H1 (cell line): ENCODE results near the gene CDC42. TPM values are rescaled to one million over a fixed set of nuclear protein-coding genes. Genes with fewer than 3 reads are reported as not detected.

ENCODE experiments used
- CTCF ChIA-PET: fragments of 300-600 bp; sonication (Branson Sonifier 250); formaldehyde crosslinking; loops from one replicate; lab custom pipeline; 2021; ENCODE audit not compliant: partially characterized antibody; lab: Charles Lee
- POLR2A ChIA-PET: fragments of 300-600 bp; sonication (Branson Sonifier 250); formaldehyde crosslinking; loops from one replicate; lab custom pipeline; 2021; ENCODE audit warnings: inconsistent platforms; ENCODE audit not compliant: partially characterized antibody; lab: Charles Lee
- DNase-seq, 2 experiments: peaks; one replicate each; pipeline versions ENCODE4 v3.0.0 to v3.0.0-alpha.2; 2010 to 2022; ENCODE audit warnings: low spot score in 2 of 2, low read depth in 1 of 2, mixed read lengths in 1 of 2
- FAIRE-seq: peaks from 2 replicates; lab custom pipeline; 2011; peaks lifted over from hg19 to GRCh38; lab: Jason Lieb, UNC
- H2AFZ ChIP-seq: 2 replicates; pipeline ENCODE4 v1.8.1; 2012; ENCODE audit warnings: low read length, inconsistent platforms
- H2AK5ac ChIP-seq: 2 replicates; pipeline ENCODE4 v1.6.1; 2013; ENCODE audit warnings: low read depth, low read length
- H2BK120ac ChIP-seq: replicated peaks from 2 replicates; pipeline ENCODE3; 2013; ENCODE audit warnings: low read depth, low read length, inconsistent platforms
- H2BK12ac ChIP-seq: 2 replicates; pipeline ENCODE4 v1.6.1; 2013; ENCODE audit warnings: low read depth, low read length
- H2BK15ac ChIP-seq: 2 replicates; pipeline ENCODE4 v1.6.1; 2013; ENCODE audit warnings: low read length
- H2BK20ac ChIP-seq: 2 replicates; pipeline ENCODE4 v1.6.1; 2013; ENCODE audit warnings: low read length
- H2BK5ac ChIP-seq: 2 replicates; pipeline ENCODE4 v1.6.1; 2013; ENCODE audit warnings: low read depth, low read length
- H3K14ac ChIP-seq: 2 replicates; pipeline ENCODE4 v1.6.1; 2013; ENCODE audit warnings: inconsistent platforms; ENCODE audit not compliant: insufficient read length
- H3K18ac ChIP-seq: 2 replicates; pipeline ENCODE4 v1.6.1; 2013; ENCODE audit warnings: low read length; ENCODE audit errors: extremely low read depth
- H3K23ac ChIP-seq: 2 replicates; pipeline ENCODE4 v1.6.1; 2013; ENCODE audit warnings: inconsistent platforms; ENCODE audit not compliant: insufficient read length
- H3K23me2 ChIP-seq: 2 replicates; pipeline ENCODE4 v1.6.1; 2013; ENCODE audit warnings: low read depth, low read length
- H3K27ac ChIP-seq: 2 replicates; pipeline ENCODE4 v1.6.1; 2011; ENCODE audit warnings: low read depth, low read length, inconsistent platforms
- H3K27me3 ChIP-seq, 4 experiments: replicated peaks in 1 of 4; 1 replicate in 1 of 4; 2 replicates in 3 of 4; pipeline versions ENCODE4 v1.6.1 to v1.8.1; 2011 to 2013; ENCODE audit warnings: low read length in 3 of 4, mild to moderate bottlenecking in 3 of 4, inconsistent platforms in 2 of 4, mixed read lengths in 2 of 4, moderate library complexity in 1 of 4; ENCODE audit not compliant: control insufficient read depth in 3 of 4, insufficient read depth in 3 of 4; ENCODE audit errors: extremely low read depth in 1 of 4
- H3K36me3 ChIP-seq, 4 experiments: 2 replicates each; pipeline versions ENCODE4 v1.6.1 to v1.8.1; 2011 to 2013; ENCODE audit warnings: mild to moderate bottlenecking in 4 of 4, low read length in 3 of 4, moderate library complexity in 2 of 4, control low read depth in 1 of 4, inconsistent platforms in 1 of 4; ENCODE audit not compliant: insufficient read depth in 4 of 4, control insufficient read depth in 2 of 4
- H3K4ac ChIP-seq: replicated peaks from 2 replicates; pipeline ENCODE3; 2013; ENCODE audit warnings: low read length, low read depth, mixed read lengths, inconsistent platforms; ENCODE audit not compliant: insufficient read length
- H3K4me1 ChIP-seq, 4 experiments: replicated peaks in 1 of 4; 1 replicate in 1 of 4; 2 replicates in 3 of 4; pipeline versions ENCODE4 v1.6.1 to v1.8.1; 2011 to 2013; ENCODE audit warnings: low read length in 3 of 4, inconsistent platforms in 2 of 4, mixed read lengths in 1 of 4; ENCODE audit not compliant: insufficient read depth in 4 of 4, control insufficient read depth in 3 of 4
- H3K4me2 ChIP-seq, 2 experiments: 2 replicates each; pipeline versions ENCODE4 v1.6.1 to v1.8.1; 2011 to 2013; ENCODE audit warnings: low read depth in 2 of 2, low read length in 2 of 2, control low read depth in 1 of 2, inconsistent platforms in 1 of 2, mild to moderate bottlenecking in 1 of 2; ENCODE audit not compliant: insufficient read depth in 1 of 2
- H3K4me3 ChIP-seq, 4 experiments: fragments of 200-600, 300-600 bp in 1 of 4; sonication (generic), shearing (Covaris generic), sonication (Bioruptor Twin) in 1 of 4; 2 replicates each; pipeline versions ENCODE4 v1.5.1 to v1.8.1; 2011 to 2016; ENCODE audit warnings: low read length in 4 of 4, low read depth in 3 of 4, control low read depth in 2 of 4, inconsistent platforms in 2 of 4, mild to moderate bottlenecking in 2 of 4, mixed read lengths in 1 of 4, moderate library complexity in 1 of 4; ENCODE audit not compliant: insufficient read depth in 2 of 4; ENCODE audit errors: extremely low read depth in 1 of 4
- H3K56ac ChIP-seq: replicated peaks from 2 replicates; pipeline ENCODE3; 2013; ENCODE audit warnings: low read depth, mild to moderate bottlenecking, mixed read lengths, low read length, inconsistent platforms; ENCODE audit not compliant: insufficient read length
- H3K79me1 ChIP-seq: 2 replicates; pipeline ENCODE4 v1.6.1; 2013; ENCODE audit warnings: low read depth, low read length, control low read depth
- H3K79me2 ChIP-seq, 2 experiments: 2 replicates each; pipeline versions ENCODE4 v1.6.1 to v1.8.1; 2012 to 2013; ENCODE audit warnings: low read length in 2 of 2, mild to moderate bottlenecking in 2 of 2, inconsistent platforms in 1 of 2; ENCODE audit not compliant: insufficient read depth in 2 of 2, control insufficient read depth in 1 of 2
- H3K9ac ChIP-seq, 4 experiments: replicated peaks in 1 of 4; 1 replicate in 1 of 4; 2 replicates in 3 of 4; pipeline versions ENCODE4 v1.6.1 to v1.8.1; 2011 to 2013; ENCODE audit warnings: low read depth in 3 of 4, low read length in 3 of 4, control low read depth in 2 of 4, mild to moderate bottlenecking in 2 of 4, moderate library complexity in 2 of 4, inconsistent platforms in 1 of 4; ENCODE audit errors: extremely low read depth in 1 of 4
- H3K9me3 ChIP-seq, 2 experiments: 2 replicates each; pipeline versions ENCODE4 v1.6.1 to v1.8.1; 2012 to 2013; ENCODE audit warnings: mild to moderate bottlenecking in 2 of 2, moderate library complexity in 2 of 2, control low read depth in 1 of 2, inconsistent platforms in 1 of 2, low read depth in 1 of 2, low read length in 1 of 2, mixed read lengths in 1 of 2; ENCODE audit not compliant: insufficient read depth in 2 of 2
- H4K20me1 ChIP-seq, 2 experiments: replicated peaks in 1 of 2; 2 replicates each; pipeline versions ENCODE3 to v1.8.1; 2011 to 2013; ENCODE audit warnings: inconsistent platforms in 2 of 2, low read length in 2 of 2, mild to moderate bottlenecking in 1 of 2; ENCODE audit not compliant: insufficient read depth in 2 of 2, control insufficient read depth in 1 of 2
- H4K5ac ChIP-seq: 2 replicates; pipeline ENCODE4 v1.6.1; 2013; ENCODE audit warnings: low read length, low read depth, mixed read lengths, inconsistent platforms; ENCODE audit not compliant: insufficient read length
- H4K8ac ChIP-seq: 2 replicates; pipeline ENCODE4 v1.8.0; 2013; ENCODE audit warnings: mild to moderate bottlenecking, moderate library complexity, low read length, inconsistent platforms; ENCODE audit not compliant: insufficient read depth; ENCODE audit errors: extremely low read depth
- H4K91ac ChIP-seq: replicated peaks from 2 replicates; pipeline ENCODE3; 2013; ENCODE audit warnings: low read length, mixed read lengths, inconsistent platforms; ENCODE audit not compliant: insufficient read length
- CBX5 ChIP-seq: fragments of 300-800, 300-1000 bp; sonication (generic); IDR thresholded peaks from 2 replicates; pipeline ENCODE4 v1.7.1; 2016; ENCODE audit warnings: antibody characterized with exemption, low read length, low read depth
- CEBPB ChIP-seq: IDR thresholded peaks from 2 replicates; pipeline ENCODE4 v1.6.1; 2012; ENCODE audit warnings: low read depth, low read length
- EP300 ChIP-seq, 2 experiments: IDR thresholded peaks; 1 replicate in 1 of 2; 2 replicates in 1 of 2; pipeline ENCODE4 v1.6.1; 2011 to 2012; ENCODE audit warnings: low read depth in 2 of 2, low read length in 2 of 2, mild to moderate bottlenecking in 2 of 2, borderline replicate concordance in 1 of 2, inconsistent platforms in 1 of 2, moderate library complexity in 1 of 2
- HDAC2 ChIP-seq, 2 experiments: fragments of 300-600 bp in 1 of 2; sonication (generic) in 1 of 2; IDR thresholded peaks; 2 replicates each; pipeline ENCODE4 v1.6.1; 2011 to 2012; ENCODE audit warnings: low read depth in 2 of 2, low read length in 2 of 2, mild to moderate bottlenecking in 2 of 2, moderate library complexity in 2 of 2, borderline replicate concordance in 1 of 2, inconsistent platforms in 1 of 2
- JUN ChIP-seq: IDR thresholded peaks from 2 replicates; pipeline ENCODE4 v1.6.1; 2011; ENCODE audit warnings: low read depth, mild to moderate bottlenecking, improper control_type of control experiment, low read length
- MAFK ChIP-seq: IDR thresholded peaks from 2 replicates; pipeline ENCODE4 v1.6.1; 2012; ENCODE audit warnings: low read depth, mild to moderate bottlenecking, improper control_type of control experiment, low read length
- RBBP5 ChIP-seq: IDR thresholded peaks from 2 replicates; pipeline ENCODE4 v1.7.1; 2012; ENCODE audit warnings: low read depth, mild to moderate bottlenecking, inconsistent platforms, low read length, moderate library complexity, borderline replicate concordance
- RFX5 ChIP-seq: IDR thresholded peaks from 2 replicates; pipeline ENCODE4 v1.6.1; 2011; ENCODE audit warnings: low read depth, low read length, improper control_type of control experiment, borderline replicate concordance
- TAF1 ChIP-seq: IDR thresholded peaks from 2 replicates; pipeline ENCODE4 v1.6.1; 2011; ENCODE audit warnings: mild to moderate bottlenecking, low read depth, low read length
- TBP ChIP-seq: IDR thresholded peaks from 2 replicates; pipeline ENCODE4 v1.6.1; 2011; ENCODE audit warnings: low read depth, low read length, improper control_type of control experiment
- TEAD4 ChIP-seq: IDR thresholded peaks from 2 replicates; pipeline ENCODE4 v1.6.1; 2012; ENCODE audit warnings: low read depth, low read length, inconsistent platforms, mixed read lengths
- ZNF274 ChIP-seq: IDR thresholded peaks from 2 replicates; pipeline ENCODE4 v1.7.0; 2012; ENCODE audit warnings: low read length, borderline replicate concordance; ENCODE audit errors: extremely low read depth
- WGBS, 2 experiments: shearing (Covaris generic) in 1 of 2; methylation state at CpG; one replicate each; pipeline versions ENCODE4 v1.1.6 to v1.1.7; 2013 to 2015; ENCODE audit warnings: low lambda C conversion rate in 2 of 2, mixed read lengths in 2 of 2, inconsistent platforms in 1 of 2, low coverage in 1 of 2, missing lambda C conversion rate in 1 of 2; ENCODE audit not compliant: insufficient replicate concordance in 2 of 2, insufficient coverage in 1 of 2, insufficient read length in 1 of 2; ENCODE audit errors: extremely low coverage in 1 of 2, missing lambda C conversion rate in 1 of 2; 5-methylcytosine and 5-hydroxymethylcytosine counted together
- polyA plus RNA-seq, 7 experiments: library from polyadenylated mRNA; depleted of rRNA in 3 of 7; stranded (reverse) in 5 of 7; unstranded in 2 of 7; fragments of >200 nt in 5 of 7; fragments of 200-250 nt in 2 of 7; gene quantifications; 1 replicate in 5 of 7; 2 replicates in 1 of 7; 4 replicates in 1 of 7; pipeline versions ENCODE4 v1.2.1 to v1.2.3, GENCODE V29; 2011 to 2013; ENCODE audit warnings: missing spikeins in 2 of 7, mixed read lengths in 2 of 7
- total RNA-seq: library from RNA; stranded (reverse); fragmentation: NEBNext Ultra II Directional; extraction: Animal tissue kit (Norgen Biotek cat#: 25700); gene quantifications from 2 replicates; pipeline ENCODE4 v1.2.1, GENCODE V29; 2021
- TF ChIP-seq, protein P1 (sequence below): IDR thresholded peaks from 2 replicates; pipeline ENCODE4 v1.6.1; 2011; ENCODE audit warnings: low read depth, mild to moderate bottlenecking, low read length; ENCODE audit not compliant: insufficient read depth

Gene CDC42
- total and polyA plus RNA-seq, 2 of the 8 experiments (the other 6 are each of a cell fraction or from before 2014, with no cell fraction given) = 110 to 179 TPM

DNA sequence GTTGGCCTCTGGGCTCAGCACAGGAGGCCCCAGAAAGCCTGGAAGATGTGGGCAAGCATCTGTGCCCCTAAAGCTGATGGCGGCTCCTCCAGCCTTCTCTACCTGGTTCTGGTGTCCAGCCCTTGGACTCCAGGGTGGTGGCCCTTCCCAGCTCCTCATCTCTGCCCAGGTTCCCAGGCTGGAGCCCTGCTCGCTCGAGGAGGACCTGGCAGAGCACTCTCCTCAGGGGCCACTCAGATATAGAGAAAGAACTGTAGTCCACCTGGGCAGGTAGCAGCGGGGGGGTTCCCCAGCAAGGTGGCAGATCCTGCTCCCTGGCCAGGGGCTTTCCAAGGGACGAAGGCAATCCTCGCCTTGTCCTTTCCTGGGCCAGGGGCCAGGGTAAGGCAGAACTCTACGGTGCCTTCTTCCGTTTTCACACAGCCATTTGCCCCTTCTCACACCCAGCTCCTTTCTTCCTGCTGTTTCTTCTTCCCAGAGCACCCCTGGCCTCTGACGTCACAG lies 71.4 kb downstream of the CDC42 start:
- Histone ChIP-seq H2BK20ac (no peak overlapping the region), H3K56ac (no peak overlapping the region), H2AFZ (no peak overlapping the region), H3K23me2 (no peaks in the 10 kb centered on the region), H2BK12ac (no peak overlapping the region), H4K20me1 (peaks cover 2 to 14% of the 10 kb centered on the region in 2 experiments), H3K27me3 (no peaks in the 10 kb centered on the region), H3K18ac (no peak overlapping the region), H2AK5ac (no peak overlapping the region), H4K5ac (no peak overlapping the region), H3K4me2 (no peak overlapping the region), H3K23ac (no peak overlapping the region), H3K9me3 (no peaks in the 10 kb centered on the region), H3K4me1 (peaks cover 0 to 20% (median 16%) of the 10 kb centered on the region in 4 experiments; a peak in 6 of 7 replicates), H2BK120ac (no peak overlapping the region), H4K8ac (no peak overlapping the region), H3K36me3 (peaks cover 0 to 3% (median 1%) of the 10 kb centered on the region in 4 experiments; a peak in 2 of 8 replicates), H4K91ac (no peak overlapping the region), H3K79me1 (peaks cover 5% of the 10 kb centered on the region), H3K4me3 (no peak overlapping the region), H3K27ac (no peak overlapping the region), H2BK5ac (no peak overlapping the region), H3K4ac (no peak overlapping the region), H3K14ac (no peak overlapping the region), H3K79me2 (no peaks in the 10 kb centered on the region), H3K9ac (no peak overlapping the region), H2BK15ac (no peak overlapping the region)
- FAIRE-seq (no peak), DNase-seq (no peak)
- WGBS, 2 experiments = 86% methylated on average over 8 of the region's 9 CpGs; no CpG with 5 or more reads in 1 of the 2 experiments
- POLR2A ChIA-PET = interaction anchor here (1.3 kb wide), 2 partner anchors 9 to 18 kb away, joined by 3 to 4 read pairs; no protein-coding TSS in a partner anchor
- CTCF ChIA-PET = interaction anchor here (0.7 to 3.9 kb wide), 9 partner anchors 8 to 293 kb away, joined by 3 to 25 read pairs (median 4); no protein-coding TSS in a partner anchor
- TF ChIP-seq HDAC2 (IDR thresholded peaks at IDR 0.05; ENCODE audit: borderline replicate concordance in 1 of 2, low read depth in 2 of 2, low read length in 2 of 2) (no peak), JUN (no peak), CBX5 (no peak), MAFK (no peak), TEAD4 (no peak), ZNF274 (no peak), CEBPB (no peak), EP300 (IDR thresholded peaks at IDR 0.05; ENCODE audit: borderline replicate concordance in 1 of 2, low read depth in 2 of 2, low read length in 2 of 2) (no peak), TBP (no peak), RFX5 (no peak), RBBP5 (no peak), TAF1 (no peak)
- TF ChIP-seq, protein P1, sequence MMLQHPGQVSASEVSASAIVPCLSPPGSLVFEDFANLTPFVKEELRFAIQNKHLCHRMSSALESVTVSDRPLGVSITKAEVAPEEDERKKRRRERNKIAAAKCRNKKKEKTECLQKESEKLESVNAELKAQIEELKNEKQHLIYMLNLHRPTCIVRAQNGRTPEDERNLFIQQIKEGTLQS = no peak
